Prostate gland (tissue), 2 donors: ENCODE data around the gene PHF12.

ENCODE experiments used
- POLR2A ChIP-seq: fragments of 450-650 bp; IDR thresholded peaks from one replicate; pipeline ENCODE4 v1.6.1; 2016; ENCODE audit warnings: antibody characterized with exemption, mild to moderate bottlenecking
- TF ChIP-seq, protein P1 (sequence below), 4 experiments: fragments of 200-600 bp in 2 of 4; fragments of 450-650 bp in 2 of 4; sonication (generic) in 2 of 4; IDR thresholded peaks; 1 replicate in 3 of 4; 2 replicates in 1 of 4; pipeline ENCODE4 v1.5.1; 2016 to 2019; ENCODE audit warnings: antibody characterized with exemption in 4 of 4, mild to moderate bottlenecking in 2 of 4, moderate library complexity in 2 of 4

DNA sequence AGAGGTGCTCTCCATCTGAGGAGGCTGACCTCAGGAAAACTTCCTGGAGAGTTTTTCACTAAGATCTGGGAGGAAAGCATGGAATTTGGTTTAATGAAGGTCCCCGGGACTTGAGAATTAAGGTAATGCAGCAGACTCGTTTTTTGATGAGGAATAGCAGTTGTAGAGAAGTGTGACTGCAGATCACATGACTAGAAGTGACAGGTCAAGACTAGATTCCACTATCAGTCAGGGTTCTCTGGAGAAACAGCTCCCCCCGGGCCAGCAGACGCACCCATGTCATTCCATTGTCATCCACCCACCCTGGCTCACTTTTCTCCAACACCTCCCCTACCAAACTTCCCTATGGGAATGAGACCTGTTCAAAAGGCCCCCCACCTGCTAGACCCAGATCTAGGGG lies 46.5 kb downstream of the PHF12 start:
- TF ChIP-seq, protein P1, sequence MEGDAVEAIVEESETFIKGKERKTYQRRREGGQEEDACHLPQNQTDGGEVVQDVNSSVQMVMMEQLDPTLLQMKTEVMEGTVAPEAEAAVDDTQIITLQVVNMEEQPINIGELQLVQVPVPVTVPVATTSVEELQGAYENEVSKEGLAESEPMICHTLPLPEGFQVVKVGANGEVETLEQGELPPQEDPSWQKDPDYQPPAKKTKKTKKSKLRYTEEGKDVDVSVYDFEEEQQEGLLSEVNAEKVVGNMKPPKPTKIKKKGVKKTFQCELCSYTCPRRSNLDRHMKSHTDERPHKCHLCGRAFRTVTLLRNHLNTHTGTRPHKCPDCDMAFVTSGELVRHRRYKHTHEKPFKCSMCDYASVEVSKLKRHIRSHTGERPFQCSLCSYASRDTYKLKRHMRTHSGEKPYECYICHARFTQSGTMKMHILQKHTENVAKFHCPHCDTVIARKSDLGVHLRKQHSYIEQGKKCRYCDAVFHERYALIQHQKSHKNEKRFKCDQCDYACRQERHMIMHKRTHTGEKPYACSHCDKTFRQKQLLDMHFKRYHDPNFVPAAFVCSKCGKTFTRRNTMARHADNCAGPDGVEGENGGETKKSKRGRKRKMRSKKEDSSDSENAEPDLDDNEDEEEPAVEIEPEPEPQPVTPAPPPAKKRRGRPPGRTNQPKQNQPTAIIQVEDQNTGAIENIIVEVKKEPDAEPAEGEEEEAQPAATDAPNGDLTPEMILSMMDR (IDR thresholded peaks at IDR 0.05): no peak
- no peak for TF ChIP-seq POLR2A
